CD14-positive monocyte (primary cell): ENCODE data around the gene MAP1LC3B. TPM values are rescaled to one million over a fixed set of nuclear protein-coding genes. Genes with fewer than 3 reads are reported as not detected.

ENCODE experiments used
- DNase-seq, 3 donors: peaks; one replicate each; pipeline ENCODE4 v3.0.0-alpha.2; 2011 to 2022
- H2AFZ ChIP-seq: 2 replicates; pipeline ENCODE4 v1.6.0; 2012; ENCODE audit warnings: mild to moderate bottlenecking, low read depth, low read length, inconsistent platforms; ENCODE audit not compliant: insufficient read depth, poor library complexity, severe bottlenecking
- H3K27ac ChIP-seq, 2 donors: 1 replicate in 1 of 2; 2 replicates in 1 of 2; pipeline ENCODE4 v1.5.1; 2012 to 2013; ENCODE audit warnings: low read length in 2 of 2, control low read depth in 1 of 2, inconsistent platforms in 1 of 2, low read depth in 1 of 2, mild to moderate bottlenecking in 1 of 2
- H3K27me3 ChIP-seq, 2 donors: one replicate each; pipeline versions ENCODE4 v1.6.0 to v1.6.1; 2011 to 2013; ENCODE audit warnings: low read length in 2 of 2; ENCODE audit not compliant: control insufficient read depth in 2 of 2, insufficient read depth in 2 of 2
- H3K36me3 ChIP-seq, 2 donors: replicated peaks in 1 of 2; 1 replicate in 1 of 2; 2 replicates in 1 of 2; pipeline versions ENCODE4 v1.5.1 to v1.6.1; 2012 to 2013; ENCODE audit warnings: low read length in 2 of 2, control low read depth in 1 of 2, inconsistent platforms in 1 of 2, mild to moderate bottlenecking in 1 of 2; ENCODE audit not compliant: insufficient read depth in 2 of 2, control insufficient read depth in 1 of 2
- H3K4me1 ChIP-seq, 2 donors: 1 replicate in 1 of 2; 2 replicates in 1 of 2; pipeline versions ENCODE4 v1.5.1 to v1.6.1; 2012 to 2013; ENCODE audit warnings: low read length in 2 of 2, control low read depth in 1 of 2, inconsistent platforms in 1 of 2, mild to moderate bottlenecking in 1 of 2, moderate library complexity in 1 of 2; ENCODE audit not compliant: insufficient read depth in 2 of 2, control insufficient read depth in 1 of 2
- H3K4me2 ChIP-seq: replicated peaks from 2 replicates; pipeline ENCODE3; 2012; ENCODE audit warnings: low read length, moderate library complexity, mild to moderate bottlenecking; ENCODE audit not compliant: poor library complexity, severe bottlenecking; ENCODE audit errors: extremely low read depth
- H3K4me3 ChIP-seq, 3 experiments: fragments of 200-600 bp in 1 of 3; sonication (generic) in 1 of 3; replicated peaks in 1 of 3; 1 replicate in 2 of 3; 2 replicates in 1 of 3; pipeline ENCODE4 v1.5.1; 2011 to 2013; ENCODE audit warnings: low read length in 3 of 3, mild to moderate bottlenecking in 3 of 3, control low read depth in 2 of 3, low read depth in 2 of 3, inconsistent platforms in 1 of 3, moderate library complexity in 1 of 3
- H3K79me2 ChIP-seq: 2 replicates; pipeline ENCODE4 v1.6.0; 2012; ENCODE audit warnings: mild to moderate bottlenecking, control low read depth, inconsistent platforms, low read length, moderate library complexity; ENCODE audit not compliant: insufficient read depth
- H3K9ac ChIP-seq: 2 replicates; pipeline ENCODE4 v1.6.0; 2017; ENCODE audit warnings: low read length, mild to moderate bottlenecking; ENCODE audit not compliant: insufficient read depth, poor library complexity, severe bottlenecking
- H3K9me3 ChIP-seq, 2 donors: replicated peaks in 1 of 2; 1 replicate in 1 of 2; 2 replicates in 1 of 2; pipeline versions ENCODE4 v1.5.1 to v1.6.1; 2012 to 2013; ENCODE audit warnings: low read length in 2 of 2, control low read depth in 1 of 2; ENCODE audit not compliant: control insufficient read depth in 1 of 2, insufficient read depth in 1 of 2
- H4K20me1 ChIP-seq: 2 replicates; pipeline ENCODE4 v1.6.0; 2012; ENCODE audit warnings: mild to moderate bottlenecking, low read length, control low read depth, moderate library complexity; ENCODE audit not compliant: insufficient read depth
- H3K27ac Mint-ChIP-seq, 7 donors: one replicate each; pipeline ENCODE4 v1.8.0; 2020; ENCODE audit warnings: mild to moderate bottlenecking in 7 of 7, mixed read lengths in 7 of 7, moderate library complexity in 6 of 7, inconsistent platforms in 2 of 7
- H3K27me3 Mint-ChIP-seq, 3 donors: one replicate each; pipeline ENCODE4 v1.8.0; 2021 to 2022; ENCODE audit warnings: low read depth in 3 of 3, mild to moderate bottlenecking in 3 of 3, mixed read lengths in 3 of 3, moderate library complexity in 3 of 3, inconsistent platforms in 1 of 3
- H3K36me3 Mint-ChIP-seq, 2 donors: one replicate each; pipeline ENCODE4 v1.8.0; 2020; ENCODE audit warnings: mixed read lengths in 2 of 2, inconsistent platforms in 1 of 2, mild to moderate bottlenecking in 1 of 2
- H3K4me1 Mint-ChIP-seq: one replicate; pipeline ENCODE4 v1.8.0; 2020; ENCODE audit warnings: mild to moderate bottlenecking, mixed read lengths
- H3K4me3 Mint-ChIP-seq, 2 donors: one replicate each; pipeline ENCODE4 v1.8.0; 2020; ENCODE audit warnings: mild to moderate bottlenecking in 2 of 2, mixed read lengths in 2 of 2, moderate library complexity in 1 of 2
- H3K9me3 Mint-ChIP-seq, 7 donors: one replicate each; pipeline ENCODE4 v1.8.0; 2020 to 2022; ENCODE audit warnings: mixed read lengths in 7 of 7, mild to moderate bottlenecking in 6 of 7, moderate library complexity in 6 of 7, inconsistent platforms in 2 of 7
- WGBS: methylation state at CpG from one replicate; pipeline ENCODE4 v1.1.5; 2013; ENCODE audit warnings: missing lambda C conversion rate; ENCODE audit not compliant: insufficient coverage; 5-methylcytosine and 5-hydroxymethylcytosine counted together
- intact Hi-C, 2 donors: fragments of 100-400 bp; cut with micrococcal nuclease; formaldehyde crosslinking; loops; one replicate each; pipeline versions ENCODE4 v1.15.0 to v1.15.1; 2023
- polyA plus RNA-seq, 3 donors: library from polyadenylated mRNA; depleted of rRNA in 1 of 3; unstranded in 2 of 3; stranded (reverse) in 1 of 3; fragments of 300-500 nt in 2 of 3; fragments of >200 nt in 1 of 3; fragmentation: Illumina TruSeq in 2 of 3; gene quantifications; 1 replicate in 2 of 3; 2 replicates in 1 of 3; pipeline ENCODE4 v1.2.3, GENCODE V29; 2012 to 2021
- TF ChIP-seq, protein P1 (sequence below): fragments of 200-600 bp; IDR thresholded peaks from one replicate; pipeline ENCODE4 v1.8.0; 2022; ENCODE audit warnings: antibody characterized with exemption, mild to moderate bottlenecking

MAP1LC3B gene
- polyA plus RNA-seq, 3 donors: 102 to 147 (median 140) TPM

DNA sequence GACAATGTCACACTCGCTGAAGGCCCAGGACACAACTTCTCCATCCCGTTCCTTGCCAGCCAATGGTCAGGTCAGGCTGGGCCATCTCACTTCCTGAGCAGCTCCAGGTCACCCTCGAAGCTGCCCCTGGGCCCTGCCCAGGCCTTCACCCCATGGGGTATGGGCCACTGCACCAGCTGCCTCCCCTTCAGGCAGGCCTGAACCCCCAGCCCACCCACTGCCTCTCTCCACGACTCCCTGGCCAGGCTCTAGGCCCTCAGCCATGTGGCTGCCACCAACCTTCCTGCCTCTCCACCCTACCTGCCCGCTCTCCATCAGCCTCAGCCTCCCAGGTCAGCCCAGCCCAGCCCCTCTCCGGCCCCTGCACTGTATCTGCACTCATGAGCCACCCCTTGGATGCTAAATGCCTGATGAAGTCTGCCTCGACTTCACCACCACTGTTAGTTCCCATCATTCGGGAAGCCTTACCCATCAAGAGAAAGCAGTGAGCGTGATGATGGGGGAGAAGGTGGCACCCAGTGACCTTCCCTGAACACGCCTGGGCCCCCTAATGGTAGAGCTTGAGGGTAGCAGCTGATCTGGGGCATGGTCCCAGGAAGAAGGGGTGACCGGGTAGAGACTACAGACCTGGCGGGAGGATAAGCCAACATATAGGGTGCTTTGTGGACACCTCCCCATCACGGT is 44.1 kb upstream of the MAP1LC3B start:
- Mint-ChIP-seq H3K27me3 (peaks cover 0 to 13% (median 2%) of the 10 kb centered on the region in 3 donors), H3K4me1 (peaks cover 6% of the 10 kb centered on the region), H3K36me3 (peaks cover 23 to 34% of the 10 kb centered on the region in 2 donors), H3K9me3 (peaks cover 0 to 2% (median 0%) of the 10 kb centered on the region in 7 donors), H3K27ac (no peak overlapping the region), H3K4me3 (no peak overlapping the region)
- WGBS: 91% methylated on average over 10 of the region's 13 CpGs
- Histone ChIP-seq H3K27me3 (no peaks in the 10 kb centered on the region), H3K4me1 (no peaks in the 10 kb centered on the region), H3K27ac (no peak overlapping the region), H3K9ac (no peak overlapping the region), H3K36me3 (peaks cover under 1% of the 10 kb centered on the region in 2 donors), H3K9me3 (no peaks in the 10 kb centered on the region), H4K20me1 (no peaks in the 10 kb centered on the region), H2AFZ (no peak overlapping the region), H3K4me3 (no peak overlapping the region), H3K4me2 (no peak overlapping the region), H3K79me2 (no peaks in the 10 kb centered on the region)
- intact Hi-C loops: no loop called here
- no peak for DNase-seq
- TF ChIP-seq, protein P1, sequence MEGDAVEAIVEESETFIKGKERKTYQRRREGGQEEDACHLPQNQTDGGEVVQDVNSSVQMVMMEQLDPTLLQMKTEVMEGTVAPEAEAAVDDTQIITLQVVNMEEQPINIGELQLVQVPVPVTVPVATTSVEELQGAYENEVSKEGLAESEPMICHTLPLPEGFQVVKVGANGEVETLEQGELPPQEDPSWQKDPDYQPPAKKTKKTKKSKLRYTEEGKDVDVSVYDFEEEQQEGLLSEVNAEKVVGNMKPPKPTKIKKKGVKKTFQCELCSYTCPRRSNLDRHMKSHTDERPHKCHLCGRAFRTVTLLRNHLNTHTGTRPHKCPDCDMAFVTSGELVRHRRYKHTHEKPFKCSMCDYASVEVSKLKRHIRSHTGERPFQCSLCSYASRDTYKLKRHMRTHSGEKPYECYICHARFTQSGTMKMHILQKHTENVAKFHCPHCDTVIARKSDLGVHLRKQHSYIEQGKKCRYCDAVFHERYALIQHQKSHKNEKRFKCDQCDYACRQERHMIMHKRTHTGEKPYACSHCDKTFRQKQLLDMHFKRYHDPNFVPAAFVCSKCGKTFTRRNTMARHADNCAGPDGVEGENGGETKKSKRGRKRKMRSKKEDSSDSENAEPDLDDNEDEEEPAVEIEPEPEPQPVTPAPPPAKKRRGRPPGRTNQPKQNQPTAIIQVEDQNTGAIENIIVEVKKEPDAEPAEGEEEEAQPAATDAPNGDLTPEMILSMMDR: no peak

DNA sequence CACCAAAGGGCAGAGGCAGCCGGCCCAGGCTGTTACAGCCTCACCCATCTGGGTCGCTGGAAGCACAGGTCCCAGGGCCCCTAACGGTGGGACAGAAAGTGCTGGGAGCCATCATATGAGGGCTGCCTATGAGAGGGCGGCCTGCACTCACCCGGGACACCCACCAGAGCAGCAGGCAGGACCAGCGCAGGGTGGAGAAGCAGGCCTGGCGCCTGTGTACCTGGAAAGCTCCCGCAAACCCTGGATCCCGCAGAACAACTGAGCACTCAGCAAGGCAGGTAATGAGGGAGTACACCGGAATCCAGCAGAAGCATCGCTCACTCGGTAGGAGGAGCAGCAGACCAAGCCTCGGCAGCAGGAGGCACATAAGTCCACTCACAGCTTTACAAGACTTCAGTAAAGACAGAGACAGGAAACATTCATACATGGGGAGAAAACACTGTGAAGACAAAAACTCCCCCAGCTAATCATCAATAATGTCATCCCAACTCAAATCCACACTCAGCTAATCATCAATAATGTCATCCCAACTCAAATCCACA is 43.4 kb upstream of the MAP1LC3B start:
- H3K4me3 Mint-ChIP-seq: no peak overlapping the region
- Histone ChIP-seq H3K27ac (no peak overlapping the region), H3K27me3 (no peaks in the 10 kb centered on the region), H3K4me2 (no peak overlapping the region), H3K36me3 (no peaks in the 10 kb centered on the region), H4K20me1 (no peaks in the 10 kb centered on the region), H3K9me3 (no peaks in the 10 kb centered on the region), H3K4me1 (no peaks in the 10 kb centered on the region), H3K4me3 (no peak overlapping the region), H3K79me2 (no peaks in the 10 kb centered on the region), H2AFZ (no peak overlapping the region), H3K9ac (no peak overlapping the region)
- H3K4me1 Mint-ChIP-seq: peaks cover 6% of the 10 kb centered on the region
- peaks cover 0 to 2% (median 0%) of the 10 kb centered on the region in 7 donors for H3K9me3 Mint-ChIP-seq
- TF ChIP-seq, protein P1: no peak
- WGBS: 96% methylated on average over 7 of the region's 13 CpGs
- intact Hi-C loops: no loop called here
- peaks cover 18 to 28% of the 10 kb centered on the region in 2 donors for H3K36me3 Mint-ChIP-seq
- no peak for DNase-seq
- H3K27me3 Mint-ChIP-seq: peaks cover 0 to 13% (median 2%) of the 10 kb centered on the region in 3 donors
- H3K27ac Mint-ChIP-seq: no peak overlapping the region
